ENCODE data around the gene SYCE3. TPM values are rescaled to one million over a fixed set of nuclear protein-coding genes. Genes with fewer than 3 reads are reported as not detected.
"Not testable (repeated sequence)": the region's sequence is repeated elsewhere in the genome, so short reads cannot be mapped to it uniquely, and the experiment has no call there.

The SYCE3 gene
- total and polyA plus RNA-seq, 7 donors: not detected

GRCh38 chr22:50544078-50544745 lies 18.5 kb downstream of the SYCE3 start:
- Histone ChIP-seq H3K4me1 (peaks cover 2% of the 10 kb centered on the region), H3K27me3 (ENCODE audit: insufficient read depth in 3 of 3, low read length in 2 of 3) (peaks cover 0 to 53% (median 27%) of the 10 kb centered on the region in 3 donors), H3K27ac (no peak overlapping the region), H3K36me3 (ENCODE audit: insufficient read depth in 1 of 2, low read depth in 1 of 2) (no peaks in the 10 kb centered on the region), H3K4me3 (peak overlapping the region; percentile 52), H3K9me3 (no peaks in the 10 kb centered on the region)
- 4 to 6% (median 4%) methylated on average over 51 to 52 of the region's 52 CpGs for WGBS, 3 donors
- intact Hi-C loops (cut with DNase I): no loop called here
- ATAC-seq: peak; percentile 48 to 75 (median 62)
- TF ChIP-seq, protein P1, sequence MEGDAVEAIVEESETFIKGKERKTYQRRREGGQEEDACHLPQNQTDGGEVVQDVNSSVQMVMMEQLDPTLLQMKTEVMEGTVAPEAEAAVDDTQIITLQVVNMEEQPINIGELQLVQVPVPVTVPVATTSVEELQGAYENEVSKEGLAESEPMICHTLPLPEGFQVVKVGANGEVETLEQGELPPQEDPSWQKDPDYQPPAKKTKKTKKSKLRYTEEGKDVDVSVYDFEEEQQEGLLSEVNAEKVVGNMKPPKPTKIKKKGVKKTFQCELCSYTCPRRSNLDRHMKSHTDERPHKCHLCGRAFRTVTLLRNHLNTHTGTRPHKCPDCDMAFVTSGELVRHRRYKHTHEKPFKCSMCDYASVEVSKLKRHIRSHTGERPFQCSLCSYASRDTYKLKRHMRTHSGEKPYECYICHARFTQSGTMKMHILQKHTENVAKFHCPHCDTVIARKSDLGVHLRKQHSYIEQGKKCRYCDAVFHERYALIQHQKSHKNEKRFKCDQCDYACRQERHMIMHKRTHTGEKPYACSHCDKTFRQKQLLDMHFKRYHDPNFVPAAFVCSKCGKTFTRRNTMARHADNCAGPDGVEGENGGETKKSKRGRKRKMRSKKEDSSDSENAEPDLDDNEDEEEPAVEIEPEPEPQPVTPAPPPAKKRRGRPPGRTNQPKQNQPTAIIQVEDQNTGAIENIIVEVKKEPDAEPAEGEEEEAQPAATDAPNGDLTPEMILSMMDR (IDR thresholded peaks at IDR 0.05): peak; percentile 44
- peak; percentile 76 to 85 for DNase-seq

DNA sequence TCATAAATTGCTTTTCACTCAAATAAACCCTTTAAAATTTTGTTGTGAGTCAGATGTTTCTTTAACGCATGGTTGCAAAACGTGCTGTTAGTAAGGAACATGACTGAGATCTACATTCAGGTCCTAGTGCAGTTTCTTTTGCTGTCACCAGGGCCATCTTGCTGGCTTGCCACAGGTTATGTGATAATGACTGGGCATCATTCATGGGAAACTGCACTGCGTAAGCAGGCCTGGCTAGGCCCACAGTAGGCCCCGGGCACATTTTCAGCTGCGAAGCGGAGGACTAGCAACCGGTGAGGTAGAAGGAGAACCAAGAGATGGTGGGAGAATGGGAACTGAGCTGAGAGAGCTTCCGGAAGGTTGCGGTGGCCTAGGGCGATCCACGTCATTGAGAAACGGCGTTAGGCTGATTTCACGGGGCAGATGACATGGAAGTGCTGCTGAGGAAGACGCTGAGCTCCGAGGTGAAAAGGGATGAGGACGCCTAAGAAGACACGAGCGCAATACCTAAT lies 20.2 kb downstream of the SYCE3 start:
- intact Hi-C loops (cut with DNase I): no loop called here
- no peak overlapping the region for H3K4me3 ChIP-seq
- no peaks in the 10 kb centered on the region for H3K36me3 ChIP-seq (ENCODE audit: insufficient read depth in 1 of 2, low read depth in 1 of 2)
- H3K27me3 ChIP-seq (ENCODE audit: insufficient read depth in 3 of 3, low read length in 2 of 3): peaks cover 0 to 40% (median 15%) of the 10 kb centered on the region in 3 donors
- peaks cover 5% of the 10 kb centered on the region for H3K4me1 ChIP-seq
- no peaks in the 10 kb centered on the region for H3K9me3 ChIP-seq
- DNase-seq (peak in 1 of 2 donors; percentile 54), ATAC-seq (no peak)
- H3K27ac ChIP-seq: no peak overlapping the region
- 90 to 93% (median 91%) methylated on average over 19 of the region's 19 CpGs for WGBS, 3 donors
- TF ChIP-seq, protein P1 (IDR thresholded peaks at IDR 0.05): no peak

DNA sequence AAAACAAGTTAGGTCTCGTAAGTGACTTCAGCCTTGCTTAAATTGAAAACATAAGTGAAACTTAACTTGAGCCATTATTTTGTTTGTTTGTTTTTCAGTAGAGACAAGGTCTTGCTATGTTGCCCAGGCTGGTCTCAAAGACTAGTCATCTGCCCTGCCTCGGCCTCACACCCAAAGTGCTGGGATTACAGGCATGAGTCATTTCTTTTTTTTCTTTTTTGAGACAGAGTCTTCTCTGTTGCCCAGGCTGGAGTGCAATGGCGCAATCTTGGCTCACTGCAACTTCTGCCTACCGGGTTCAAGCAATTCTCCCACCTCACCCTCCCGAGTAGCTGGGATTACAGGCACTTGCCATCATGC lies 21.1 kb downstream of the SYCE3 start:
- H3K36me3 ChIP-seq (ENCODE audit: insufficient read depth in 1 of 2, low read depth in 1 of 2); intact Hi-C loops (cut with DNase I); H3K4me3 ChIP-seq; H3K9me3 ChIP-seq; H3K4me1 ChIP-seq: not testable (repeated sequence)
- 59 to 79% (median 68%) methylated on average over 5 of the region's 5 CpGs for WGBS, 3 donors
- H3K27me3 ChIP-seq (ENCODE audit: insufficient read depth in 3 of 3, low read length in 2 of 3): peaks cover 0 to 34% (median 7%) of the 10 kb centered on the region in 3 donors
- DNase-seq (peak in 1 of 2 donors; percentile 65), ATAC-seq (peak in 2 of 4 donors; percentile 42 to 58)
- H3K27ac ChIP-seq: peak overlapping the region; percentile 50

GRCh38 chr22:50540381-50540780 lies 22.3 kb downstream of the SYCE3 start:
- peaks cover 0 to 27% (median 2%) of the 10 kb centered on the region in 3 donors for H3K27me3 ChIP-seq (ENCODE audit: insufficient read depth in 3 of 3, low read length in 2 of 3)
- H3K4me1 ChIP-seq: peaks cover 5% of the 10 kb centered on the region
- H3K4me3 ChIP-seq: no peak overlapping the region
- DNase-seq: no peak
- intact Hi-C loops (cut with DNase I): no loop called here
- no peaks in the 10 kb centered on the region for H3K36me3 ChIP-seq (ENCODE audit: insufficient read depth in 1 of 2, low read depth in 1 of 2)
- ATAC-seq: no peak
- peak overlapping the region; percentile 80 for H3K27ac ChIP-seq
- no peaks in the 10 kb centered on the region for H3K9me3 ChIP-seq
- TF ChIP-seq, protein P1 (IDR thresholded peaks at IDR 0.05): no peak
- 78 to 86% (median 83%) methylated on average over 10 of the region's 10 CpGs for WGBS, 3 donors

DNA sequence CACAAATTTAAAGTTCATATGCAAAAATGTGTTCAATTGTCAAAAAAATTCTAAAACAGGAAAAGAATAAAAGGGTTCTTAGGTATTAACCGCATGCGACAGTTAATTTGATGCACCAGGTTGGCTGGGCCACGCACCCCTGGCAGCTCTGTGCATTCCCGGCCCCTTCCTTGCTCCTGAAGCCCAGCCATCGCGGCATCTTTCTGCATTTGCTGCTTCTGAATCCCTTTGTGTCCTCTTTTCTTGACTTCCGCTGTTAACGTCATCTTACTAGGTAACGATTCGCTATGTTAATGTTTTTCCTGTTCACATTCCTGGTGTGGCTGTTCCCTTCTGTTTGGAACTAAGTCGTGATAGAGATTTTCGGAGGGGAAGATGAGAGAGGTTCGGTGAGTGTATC lies 25.0 kb downstream of the SYCE3 start:
- Histone ChIP-seq H3K27me3 (ENCODE audit: insufficient read depth in 3 of 3, low read length in 2 of 3) (peaks cover 0 to 37% (median 6%) of the 10 kb centered on the region in 3 donors), H3K4me3 (no peak overlapping the region), H3K4me1 (peaks cover 5% of the 10 kb centered on the region), H3K27ac (peak overlapping the region; percentile 80), H3K9me3 (no peaks in the 10 kb centered on the region), H3K36me3 (ENCODE audit: insufficient read depth in 1 of 2, low read depth in 1 of 2) (no peaks in the 10 kb centered on the region)
- 78 to 88% (median 86%) methylated on average over 13 of the region's 13 CpGs for WGBS, 3 donors
- TF ChIP-seq, protein P1 (IDR thresholded peaks at IDR 0.05): no peak
- intact Hi-C loops (cut with DNase I): no loop called here
- DNase-seq (no peak), ATAC-seq (no peak)

Data from psoas muscle (tissue), 8 donors.